SJCRH30 (cell line): ENCODE data around the gene TAF7. TPM values are rescaled to one million over a fixed set of nuclear protein-coding genes. Genes with fewer than 3 reads are reported as not detected.

Experiments
- DNase-seq, 2 experiments: peaks; one replicate each; pipeline ENCODE4 v3.0.0-alpha.2; 2015 to 2020
- H3K27ac ChIP-seq: fragments of 250-450 bp; sonication (Bioruptor Pico); 2 replicates; pipeline ENCODE4 v1.5.1; 2020; ENCODE audit warnings: mild to moderate bottlenecking, moderate library complexity
- H3K27me3 ChIP-seq: fragments of 250-450 bp; sonication (Bioruptor Pico); 2 replicates; pipeline ENCODE4 v1.5.1; 2020; ENCODE audit warnings: mild to moderate bottlenecking, moderate library complexity
- H3K36me3 ChIP-seq: fragments of 250-450 bp; sonication (Bioruptor Pico); 2 replicates; pipeline ENCODE4 v1.5.1; 2020; ENCODE audit warnings: mild to moderate bottlenecking, moderate library complexity
- H3K4me1 ChIP-seq: fragments of 250-450 bp; sonication (Bioruptor Pico); 2 replicates; pipeline ENCODE4 v1.5.1; 2020; ENCODE audit warnings: mild to moderate bottlenecking, moderate library complexity
- H3K4me3 ChIP-seq: fragments of 250-450 bp; sonication (Bioruptor Pico); 2 replicates; pipeline ENCODE4 v1.5.1; 2020; ENCODE audit warnings: mild to moderate bottlenecking, moderate library complexity
- H3K9me3 ChIP-seq: fragments of 250-450 bp; sonication (Bioruptor Pico); replicated peaks from 2 replicates; pipeline ENCODE4 v1.5.1; 2020; ENCODE audit warnings: mild to moderate bottlenecking, moderate library complexity
- total RNA-seq: library from RNA; depleted of rRNA; stranded (reverse); fragments of >200 nt; shearing (Covaris generic); gene quantifications from 2 replicates; pipeline ENCODE4 v1.2.3, GENCODE V29; 2014; rRNA removed

Gene TAF7
- 115 and 130 TPM in 2 replicates for total RNA-seq

- DNase-seq, result peak; percentile 94 to 97
- no peaks in the 10 kb centered on the region for H3K4me1 ChIP-seq
- no peaks in the 10 kb centered on the region for H3K27me3 ChIP-seq
- H3K9me3 ChIP-seq, result peaks cover 37% of the 10 kb centered on the region
- peaks cover 40% of the 10 kb centered on the region for H3K36me3 ChIP-seq
- peak within 1 kb of the TSS; percentile 94 for H3K27ac ChIP-seq
- peak within 1 kb of the TSS; percentile 82 for H3K4me3 ChIP-seq
Observed at GRCh38 chr5:141320225-141321169, at the start of gene TAF7. TSS of gene TAF7 (minus strand) at chr5:141320784. CDS start at chr5:141320044, 740 bp downstream.

- no peak for DNase-seq
- no peaks in the 10 kb centered on the region for H3K4me1 ChIP-seq
- H3K27me3 ChIP-seq, result no peaks in the 10 kb centered on the region
- H3K36me3 ChIP-seq, result peaks cover 63% of the 10 kb centered on the region
- peaks cover 18% of the 10 kb centered on the region for H3K9me3 ChIP-seq
- no peak overlapping the region for H3K27ac ChIP-seq
- no peak overlapping the region for H3K4me3 ChIP-seq
Observed at GRCh38 chr5:141366016-141366896, 45.7 kb upstream of the TAF7 start.

GRCh38 chr5:141363952-141364660 is 43.5 kb upstream of the TAF7 start, which contains the start of gene PCDHGA5:
TSS of gene PCDHGA5 (plus strand) at chr5:141364162. CDS start at chr5:141364331, 169 bp downstream.
- H3K27me3 ChIP-seq, result no peaks in the 10 kb centered on the region
- peaks cover 20% of the 10 kb centered on the region for H3K9me3 ChIP-seq
- H3K4me3 ChIP-seq, result no peak within 1 kb of the TSS
- no peak for DNase-seq
- no peak within 1 kb of the TSS for H3K27ac ChIP-seq
- peaks cover 67% of the 10 kb centered on the region for H3K36me3 ChIP-seq
- no peaks in the 10 kb centered on the region for H3K4me1 ChIP-seq

- Histone ChIP-seq H3K27ac (no peak overlapping the region), H3K27me3 (no peaks in the 10 kb centered on the region), H3K36me3 (peaks cover 73% of the 10 kb centered on the region), H3K9me3 (peaks cover 16% of the 10 kb centered on the region), H3K4me1 (no peaks in the 10 kb centered on the region), H3K4me3 (no peak overlapping the region)
- no peak for DNase-seq
Observed at GRCh38 chr5:141362719-141363118, 42.1 kb upstream of the TAF7 start.

- Histone ChIP-seq H3K4me3 (no peak overlapping the region), H3K9me3 (peaks cover 19% of the 10 kb centered on the region), H3K27ac (no peak overlapping the region), H3K4me1 (no peaks in the 10 kb centered on the region), H3K27me3 (no peaks in the 10 kb centered on the region), H3K36me3 (peaks cover 84% of the 10 kb centered on the region)
- DNase-seq, result no peak
Observed at GRCh38 chr5:141360685-141361084, 40.1 kb upstream of the TAF7 start.

- H3K4me3 ChIP-seq, result no peak within 1 kb of the TSS
- H3K4me1 ChIP-seq, result no peaks in the 10 kb centered on the region
- no peaks in the 10 kb centered on the region for H3K27me3 ChIP-seq
- H3K9me3 ChIP-seq, result peaks cover 27% of the 10 kb centered on the region
- no peak within 1 kb of the TSS for H3K27ac ChIP-seq
- peaks cover 84% of the 10 kb centered on the region for H3K36me3 ChIP-seq
- no peak for DNase-seq
Observed at GRCh38 chr5:141359790-141360426, 39.3 kb upstream of the TAF7 start, which contains the start of gene PCDHGB2. TSS of gene PCDHGB2 (plus strand) at chr5:141359994. CDS start at chr5:141360136, 142 bp downstream.

GRCh38 chr5:141356950-141357349 is 36.4 kb upstream of the TAF7 start:
- Histone ChIP-seq H3K9me3 (peaks cover 41% of the 10 kb centered on the region), H3K27me3 (no peaks in the 10 kb centered on the region), H3K36me3 (peaks cover 77% of the 10 kb centered on the region)

GRCh38 chr5:141356133-141356532 is 35.5 kb upstream of the TAF7 start:
- DNase-seq, result no peak
- Histone ChIP-seq H3K4me1 (no peaks in the 10 kb centered on the region), H3K9me3 (peaks cover 46% of the 10 kb centered on the region), H3K27ac (no peak overlapping the region), H3K36me3 (peaks cover 83% of the 10 kb centered on the region), H3K4me3 (no peak overlapping the region), H3K27me3 (no peaks in the 10 kb centered on the region)

More at GRCh38 chr5:141356950-141357349, 36.4 kb upstream of the TAF7 start:
- Histone ChIP-seq H3K27ac (no peak overlapping the region), H3K4me3 (no peak overlapping the region), H3K4me1 (no peaks in the 10 kb centered on the region)
- DNase-seq, result no peak

GRCh38 chr5:141355641-141356040 is 35.1 kb upstream of the TAF7 start:
- no peak overlapping the region for H3K4me3 ChIP-seq
- DNase-seq, result no peak
- H3K27me3 ChIP-seq, result no peaks in the 10 kb centered on the region
- 0 out of 2 replicates have a peak, but pooled peaks cover 2% of the 10 kb centered on the region for H3K4me1 ChIP-seq
- no peak overlapping the region for H3K27ac ChIP-seq
- peaks cover 84% of the 10 kb centered on the region for H3K36me3 ChIP-seq
- peaks cover 51% of the 10 kb centered on the region for H3K9me3 ChIP-seq

GRCh38 chr5:141354900-141355469 is 34.4 kb upstream of the TAF7 start, which contains the start of gene PCDHGA4:
TSS of gene PCDHGA4 (plus strand) at chr5:141355021. CDS start at chr5:141355108, 87 bp downstream.
- no peak within 1 kb of the TSS for H3K4me3 ChIP-seq
- H3K27ac ChIP-seq, result no peak within 1 kb of the TSS
- H3K4me1 ChIP-seq, result 0 out of 2 replicates have a peak, but pooled peaks cover 4% of the 10 kb centered on the region

GRCh38 chr5:141351591-141351990 is 31.0 kb upstream of the TAF7 start:
- Histone ChIP-seq H3K27ac (no peak overlapping the region), H3K4me1 (0 out of 2 replicates have a peak, but pooled peaks cover 4% of the 10 kb centered on the region), H3K4me3 (no peak overlapping the region), H3K27me3 (no peaks in the 10 kb centered on the region), H3K9me3 (peaks cover 47% of the 10 kb centered on the region), H3K36me3 (peaks cover 45% of the 10 kb centered on the region)
- no peak for DNase-seq

More at GRCh38 chr5:141354900-141355469, 34.4 kb upstream of the TAF7 start, which contains the start of gene PCDHGA4:
- DNase-seq, result no peak
- H3K9me3 ChIP-seq, result peaks cover 53% of the 10 kb centered on the region
- H3K36me3 ChIP-seq, result peaks cover 77% of the 10 kb centered on the region
- H3K27me3 ChIP-seq, result no peaks in the 10 kb centered on the region

GRCh38 chr5:141349917-141350619 is 29.5 kb upstream of the TAF7 start, which contains the start of gene PCDHGB1:
TSS of gene PCDHGB1 (plus strand) at chr5:141350099. CDS start at chr5:141350261, 162 bp downstream.
- Histone ChIP-seq H3K36me3 (peaks cover 30% of the 10 kb centered on the region), H3K9me3 (peaks cover 34% of the 10 kb centered on the region), H3K27me3 (no peaks in the 10 kb centered on the region), H3K4me3 (peak within 1 kb of the TSS; percentile 65), H3K27ac (peak within 1 kb of the TSS; percentile 77), H3K4me1 (0 out of 2 replicates have a peak, but pooled peaks cover 4% of the 10 kb centered on the region)
- DNase-seq, result peak; percentile 92 to 97
